Measurements from ENCODE around the gene DGCR2.

DNA sequence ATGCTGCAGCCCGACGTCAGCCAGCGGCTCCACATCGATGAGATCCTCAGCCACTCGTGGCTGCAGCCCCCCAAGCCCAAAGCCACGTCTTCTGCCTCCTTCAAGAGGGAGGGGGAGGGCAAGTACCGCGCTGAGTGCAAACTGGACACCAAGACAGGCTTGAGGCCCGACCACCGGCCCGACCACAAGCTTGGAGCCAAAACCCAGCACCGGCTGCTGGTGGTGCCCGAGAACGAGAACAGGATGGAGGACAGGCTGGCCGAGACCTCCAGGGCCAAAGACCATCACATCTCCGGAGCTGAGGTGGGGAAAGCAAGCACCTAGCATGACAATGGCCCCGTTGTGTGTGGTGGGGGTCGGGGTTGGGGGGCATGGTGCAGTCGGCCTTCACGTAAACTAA, 9.9 kb upstream of the DGCR2 start:
- TF ChIP-seq, protein P1, sequence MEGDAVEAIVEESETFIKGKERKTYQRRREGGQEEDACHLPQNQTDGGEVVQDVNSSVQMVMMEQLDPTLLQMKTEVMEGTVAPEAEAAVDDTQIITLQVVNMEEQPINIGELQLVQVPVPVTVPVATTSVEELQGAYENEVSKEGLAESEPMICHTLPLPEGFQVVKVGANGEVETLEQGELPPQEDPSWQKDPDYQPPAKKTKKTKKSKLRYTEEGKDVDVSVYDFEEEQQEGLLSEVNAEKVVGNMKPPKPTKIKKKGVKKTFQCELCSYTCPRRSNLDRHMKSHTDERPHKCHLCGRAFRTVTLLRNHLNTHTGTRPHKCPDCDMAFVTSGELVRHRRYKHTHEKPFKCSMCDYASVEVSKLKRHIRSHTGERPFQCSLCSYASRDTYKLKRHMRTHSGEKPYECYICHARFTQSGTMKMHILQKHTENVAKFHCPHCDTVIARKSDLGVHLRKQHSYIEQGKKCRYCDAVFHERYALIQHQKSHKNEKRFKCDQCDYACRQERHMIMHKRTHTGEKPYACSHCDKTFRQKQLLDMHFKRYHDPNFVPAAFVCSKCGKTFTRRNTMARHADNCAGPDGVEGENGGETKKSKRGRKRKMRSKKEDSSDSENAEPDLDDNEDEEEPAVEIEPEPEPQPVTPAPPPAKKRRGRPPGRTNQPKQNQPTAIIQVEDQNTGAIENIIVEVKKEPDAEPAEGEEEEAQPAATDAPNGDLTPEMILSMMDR (IDR thresholded peaks at IDR 0.05), result no peak
- no peak for TF ChIP-seq POLR2A (IDR thresholded peaks at IDR 0.05)
